Stimulated activated CD8-positive, alpha-beta memory T cell treated with anti-CD3 and anti-CD28 coated beads, Interleukin-4, amount 100 ng/mL, for 4 hours (primary cell): ENCODE results near the gene CLIC6.

ENCODE experiments used
- DNase-seq, 2 donors: peaks; one replicate each; pipeline ENCODE4 v3.0.0-alpha.2; 2020; ENCODE audit warnings: low read depth in 2 of 2, low spot score in 1 of 2

The CLIC6 gene

DNA sequence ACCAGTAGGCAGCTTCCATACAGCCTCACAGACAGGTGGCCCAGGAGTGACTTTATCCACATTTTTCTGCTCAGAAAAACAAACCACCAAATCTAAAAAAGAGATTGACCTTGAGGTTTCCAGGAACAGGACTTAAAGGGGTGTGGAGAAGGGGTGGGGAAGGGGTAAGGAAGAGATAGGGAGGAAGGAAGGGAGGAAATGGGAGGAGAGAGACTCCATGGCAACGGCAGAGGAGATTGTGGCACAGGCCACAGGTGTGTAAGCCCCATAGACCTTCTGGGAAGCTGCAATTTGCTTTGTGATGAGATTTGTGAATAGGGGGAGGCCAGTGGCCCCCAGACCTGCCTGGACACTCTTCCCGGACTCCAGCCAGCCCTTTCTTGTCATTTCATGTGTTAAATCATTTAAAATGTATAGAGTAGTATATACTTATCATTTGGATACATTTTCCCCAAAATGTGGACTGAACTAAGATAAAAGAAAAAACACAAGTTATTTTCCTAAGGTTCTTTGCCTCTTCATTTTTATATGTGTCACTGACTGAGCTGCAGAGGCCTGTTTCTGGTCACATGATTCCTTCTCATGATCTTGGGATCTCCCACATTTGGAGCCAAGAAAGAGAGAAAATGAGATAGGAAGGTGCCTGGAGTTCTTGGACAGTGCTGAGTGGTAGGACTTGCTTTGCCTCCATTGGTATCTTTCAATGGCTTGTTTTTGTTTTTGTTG is 55.5 kb downstream of the CLIC6 start:
- DNase-seq, result no peak

DNA sequence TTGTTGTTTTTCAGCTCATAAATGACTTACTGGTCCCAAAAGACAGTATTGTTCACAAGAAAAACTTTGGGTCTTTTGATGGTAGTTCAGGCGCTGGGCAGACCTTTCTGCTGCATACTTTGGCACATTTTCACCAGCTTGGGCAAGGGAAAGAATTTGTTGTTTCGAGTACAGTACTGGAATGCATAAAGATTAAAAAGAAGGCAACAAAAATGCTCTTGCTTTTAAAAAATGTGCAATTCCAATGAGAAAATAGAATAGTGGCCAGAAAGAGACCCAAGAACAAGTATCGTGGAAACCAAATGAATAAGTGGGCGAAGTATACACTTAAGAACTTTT is 56.0 kb downstream of the CLIC6 start:
- no peak for DNase-seq

DNA sequence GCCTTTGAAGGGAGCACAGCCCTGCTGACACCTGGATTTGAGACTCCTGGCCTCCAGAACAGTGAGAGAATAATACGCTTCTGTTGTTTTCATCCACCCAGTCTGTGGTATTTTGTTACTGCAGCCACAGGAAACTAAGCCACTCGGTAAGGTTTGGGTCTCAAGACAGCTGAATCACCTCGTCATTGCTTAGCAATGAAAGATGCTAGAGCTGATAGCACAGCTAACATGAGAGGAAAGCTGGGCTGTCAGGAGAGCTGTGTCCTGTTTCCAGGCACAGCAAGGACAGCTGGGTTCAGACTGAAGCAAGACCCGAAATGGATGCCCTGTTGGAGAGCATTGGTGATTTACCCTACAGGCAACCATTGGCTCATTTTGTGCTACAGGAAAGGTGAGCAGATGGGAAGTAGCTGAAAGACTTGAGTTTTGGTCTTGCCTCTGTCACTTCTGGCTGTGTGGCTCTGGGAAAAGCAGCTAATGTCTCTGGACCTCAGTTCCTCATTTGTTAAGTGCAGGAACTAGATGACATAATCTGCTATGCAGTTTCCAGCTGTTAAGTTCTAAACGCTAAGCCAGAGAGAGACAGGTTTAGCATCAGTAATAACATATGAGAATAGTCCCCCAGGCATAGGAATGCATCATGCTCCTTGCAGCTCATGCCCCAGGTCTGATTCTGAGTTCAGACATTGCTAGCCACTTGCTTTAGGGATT is 58.0 kb downstream of the CLIC6 start:
- no peak for DNase-seq

DNA sequence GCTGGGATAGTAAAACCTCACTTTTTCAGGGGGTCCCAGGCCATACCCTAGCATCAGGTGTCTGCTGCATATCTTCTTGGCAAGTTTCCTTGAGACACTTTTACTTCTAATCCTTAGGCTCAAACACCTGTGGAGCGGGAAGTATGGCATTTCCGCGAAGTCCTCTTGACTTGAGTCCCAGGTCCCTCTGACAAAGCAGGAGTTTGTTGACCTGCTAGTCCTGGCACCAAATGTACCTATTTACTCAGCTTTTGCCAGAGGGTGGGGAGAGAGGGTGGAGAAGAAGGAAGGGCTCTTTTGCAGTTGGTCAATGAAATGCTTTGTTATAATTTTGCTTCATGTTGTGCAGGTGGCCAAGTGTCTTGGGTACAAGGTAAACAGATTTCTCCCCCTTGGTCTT is 59.7 kb downstream of the CLIC6 start:
- DNase-seq, result no peak

DNA sequence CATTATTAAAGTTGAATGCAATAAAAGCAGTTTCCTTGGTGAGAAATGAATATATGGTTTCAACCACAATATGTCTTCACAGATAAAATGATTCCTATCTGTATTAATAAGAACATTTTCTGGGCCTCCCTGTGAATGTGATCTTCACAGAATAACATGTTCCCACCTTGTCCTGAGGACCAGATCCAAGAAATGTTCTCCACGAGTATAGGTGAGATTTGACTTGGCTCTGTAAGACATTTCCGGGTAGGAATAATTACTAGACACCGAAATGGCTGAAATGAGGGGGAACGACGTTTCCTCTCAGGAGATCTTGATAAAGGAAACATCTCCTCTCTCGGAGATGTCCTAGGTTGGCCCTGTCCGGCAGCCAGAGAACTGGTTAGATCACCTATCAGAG is 61.4 kb downstream of the CLIC6 start:
- DNase-seq, result no peak

DNA sequence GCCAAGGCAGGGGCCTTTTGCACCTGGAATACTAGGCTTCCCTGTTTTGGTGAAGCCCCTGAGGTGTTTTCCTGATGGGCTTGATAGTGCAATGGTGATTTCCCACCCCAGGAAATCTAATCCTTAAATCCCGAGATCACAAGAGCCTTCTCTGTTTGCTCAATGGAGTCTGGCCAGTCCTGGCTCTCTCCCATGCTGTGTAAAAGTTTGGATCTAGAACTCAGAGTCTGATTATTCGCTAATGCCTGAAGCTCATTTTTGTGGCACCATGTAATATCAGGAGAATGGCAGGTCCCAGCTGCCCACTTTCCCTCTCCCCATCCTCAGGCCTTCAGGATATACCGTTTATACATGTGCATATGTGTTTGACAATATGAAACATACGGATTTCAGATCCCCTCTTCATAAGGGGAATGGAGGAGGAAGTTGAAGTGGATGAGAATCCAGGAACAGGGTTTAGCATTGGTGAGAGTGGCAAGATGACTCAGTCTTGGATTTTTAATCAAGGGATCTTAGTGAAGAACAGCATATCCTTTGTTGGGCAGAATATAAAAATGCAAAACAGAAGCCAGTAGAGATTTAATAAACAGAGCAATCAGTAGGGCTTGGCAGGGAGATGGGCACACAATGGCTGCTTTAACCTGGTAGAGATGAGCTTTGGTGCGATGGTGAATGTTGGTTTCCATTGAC is 62.1 kb downstream of the CLIC6 start:
- no peak for DNase-seq

DNA sequence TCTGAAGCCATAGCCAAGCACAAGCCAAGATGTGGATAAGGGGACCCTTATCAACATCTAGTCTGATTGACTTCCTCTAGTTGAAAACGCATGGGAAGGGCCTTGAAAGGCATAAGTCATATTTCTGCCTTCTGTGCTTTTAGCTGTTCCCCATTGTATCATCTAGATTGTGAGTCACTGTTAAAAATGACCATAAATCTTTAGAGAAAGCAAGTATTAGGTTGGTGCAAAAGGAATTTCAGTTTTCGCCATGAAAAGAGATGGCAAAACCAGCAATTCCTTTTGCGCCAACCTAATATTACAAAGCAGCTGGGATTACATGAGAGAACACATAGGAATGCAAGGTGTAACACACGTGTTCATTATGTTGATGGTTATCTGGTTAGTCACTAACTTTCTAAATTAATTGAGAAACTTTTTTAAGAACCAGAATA is 63.6 kb downstream of the CLIC6 start:
- DNase-seq, result no peak

DNA sequence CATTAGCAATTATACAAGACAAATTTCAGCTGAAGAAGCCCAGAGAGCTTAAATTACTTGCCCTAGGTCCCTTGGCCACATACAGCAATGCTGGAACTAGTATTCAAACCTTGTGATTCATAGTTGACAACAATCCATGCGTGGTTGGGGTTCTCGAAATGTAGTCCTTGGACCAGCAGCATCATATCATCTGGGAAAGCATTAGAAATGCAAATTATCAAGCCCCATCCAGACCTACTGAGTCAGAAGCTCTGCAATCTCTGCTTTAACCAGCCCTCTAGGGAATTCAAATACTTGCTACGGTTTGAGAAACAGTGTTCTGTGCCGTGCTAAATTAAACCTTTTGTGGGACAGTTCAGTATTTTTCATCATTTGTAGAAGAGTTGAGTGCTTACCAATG is 65.1 kb downstream of the CLIC6 start:
- DNase-seq, result no peak

DNA sequence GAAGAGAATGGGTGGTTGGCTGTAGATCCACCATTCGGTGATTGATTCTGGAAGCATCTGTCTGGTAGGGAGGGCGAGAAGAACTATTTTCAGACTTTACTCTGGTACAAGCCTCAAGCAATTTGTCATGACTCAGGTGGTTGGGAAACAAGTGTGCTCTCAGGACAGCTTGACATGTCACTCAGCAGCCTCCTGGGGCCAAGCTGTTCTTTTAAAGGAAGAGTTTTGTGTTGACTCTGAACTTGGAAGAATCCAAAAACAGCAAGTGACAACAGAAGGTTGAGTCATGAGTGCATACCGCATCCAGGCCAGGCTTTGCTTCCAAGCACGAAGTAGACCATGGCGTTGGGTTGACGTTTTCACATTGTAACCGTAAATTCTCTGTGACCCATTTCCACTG is 65.9 kb downstream of the CLIC6 start:
- no peak for DNase-seq

DNA sequence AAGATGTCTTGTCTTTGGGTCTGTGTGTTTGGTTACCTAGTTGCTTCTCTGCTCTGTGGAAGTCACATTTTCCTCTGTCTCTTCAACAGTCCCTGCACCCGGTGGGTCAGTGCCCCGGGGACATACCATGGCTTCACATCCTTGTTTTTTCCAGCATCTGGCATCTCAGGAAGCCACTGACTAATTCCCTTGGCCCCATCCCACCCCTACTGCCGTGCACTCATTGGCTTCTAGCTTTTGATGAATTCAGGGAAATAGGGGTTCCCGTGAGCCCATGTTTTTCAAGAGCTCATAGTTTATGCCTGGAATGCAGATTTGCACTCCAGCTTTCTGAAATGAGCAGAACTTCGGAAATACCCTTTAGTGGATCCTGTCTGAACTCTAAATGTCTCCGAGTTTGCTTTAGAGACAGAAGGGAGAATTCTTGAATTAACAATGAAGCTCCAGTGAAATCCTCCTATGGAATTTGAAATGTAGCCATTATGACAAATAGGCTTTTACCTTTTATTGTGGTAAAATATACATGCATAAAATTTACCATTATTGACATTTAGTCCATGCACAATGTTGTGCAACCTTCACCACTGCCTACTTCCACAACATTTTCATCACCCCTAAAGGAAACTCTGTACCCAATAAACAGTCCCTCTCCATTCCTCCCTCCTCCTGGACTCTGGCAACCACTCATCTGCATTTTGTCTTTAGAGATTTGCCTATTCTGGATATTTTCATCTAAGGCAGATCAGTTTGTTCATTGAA is 67.5 kb downstream of the CLIC6 start:
- DNase-seq, result no peak

DNA sequence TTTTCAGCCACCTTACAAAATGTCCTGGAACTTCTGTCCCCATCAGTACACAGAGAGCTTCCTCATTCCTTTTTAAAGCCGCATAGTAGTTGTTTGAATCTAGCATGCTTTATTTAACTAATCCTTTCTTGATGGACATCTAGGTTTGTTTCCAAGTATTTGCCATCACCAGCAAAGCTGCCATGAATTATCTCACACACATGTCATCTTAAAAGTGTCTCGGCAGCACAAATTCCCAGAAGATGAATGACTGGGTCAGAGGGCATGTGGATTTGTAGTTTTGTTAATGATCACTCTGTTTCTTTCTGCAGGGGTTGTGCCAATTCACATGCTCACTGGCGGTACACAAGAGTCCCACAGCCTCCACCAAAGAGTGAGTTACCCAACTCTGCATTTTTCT is 68.3 kb downstream of the CLIC6 start:
- DNase-seq, result no peak

DNA sequence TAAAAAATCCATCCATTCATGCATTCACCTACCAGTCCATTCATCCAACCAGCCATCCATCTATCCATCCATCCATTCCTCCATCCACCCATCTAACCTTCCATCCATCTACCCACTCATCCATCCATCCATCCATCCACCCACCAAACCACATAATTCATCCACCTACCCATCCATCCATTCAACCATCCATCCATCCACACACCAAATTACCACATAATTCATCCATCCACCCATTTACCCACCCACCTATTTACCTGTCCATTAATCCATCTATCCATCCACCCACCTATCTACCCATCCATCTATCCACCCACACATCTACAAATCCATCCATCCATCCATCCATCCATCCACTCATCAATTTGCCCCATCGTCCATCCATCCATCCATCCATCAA is 71.4 kb downstream of the CLIC6 start:
- DNase-seq, result no peak

DNA sequence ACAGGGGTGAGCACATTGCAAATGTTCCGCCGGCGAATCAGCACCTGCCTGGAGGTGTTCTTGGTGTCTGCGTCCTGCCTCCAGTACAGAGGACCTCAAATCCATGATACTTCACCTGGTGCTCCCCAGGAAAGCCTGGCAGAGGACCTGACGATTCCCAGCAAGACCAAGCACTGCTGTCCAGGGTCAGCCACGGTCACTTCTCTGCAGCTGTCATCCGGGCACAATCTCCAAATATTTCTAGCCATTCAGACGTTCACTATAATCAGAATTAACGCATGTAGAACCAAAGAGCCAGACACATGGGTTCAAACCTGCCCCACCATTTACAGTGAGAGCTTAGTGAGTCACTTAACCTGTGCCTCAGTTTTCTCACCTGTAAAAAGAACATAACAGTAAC is 74.5 kb downstream of the CLIC6 start:
- DNase-seq, result no peak

DNA sequence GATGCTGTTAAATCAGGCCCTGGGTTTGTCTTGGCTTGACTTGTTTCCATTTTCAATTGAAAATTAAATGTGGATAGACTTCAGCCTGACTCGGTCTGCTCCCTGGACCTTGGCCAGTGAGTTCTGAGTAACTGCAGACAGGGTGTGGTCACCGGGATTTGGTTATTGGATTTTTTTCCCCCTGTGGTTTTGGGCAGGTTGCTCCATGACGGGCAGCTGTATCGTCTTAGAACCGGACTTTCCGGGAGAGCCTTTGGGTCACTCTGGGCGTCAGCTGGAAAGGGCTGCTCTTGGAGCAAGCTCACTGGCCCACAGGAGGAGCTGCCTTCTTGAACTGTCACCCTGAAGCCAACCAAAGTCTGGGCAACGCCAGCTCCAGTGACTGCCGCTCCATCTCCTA is 75.0 kb downstream of the CLIC6 start:
- DNase-seq, result no peak

DNA sequence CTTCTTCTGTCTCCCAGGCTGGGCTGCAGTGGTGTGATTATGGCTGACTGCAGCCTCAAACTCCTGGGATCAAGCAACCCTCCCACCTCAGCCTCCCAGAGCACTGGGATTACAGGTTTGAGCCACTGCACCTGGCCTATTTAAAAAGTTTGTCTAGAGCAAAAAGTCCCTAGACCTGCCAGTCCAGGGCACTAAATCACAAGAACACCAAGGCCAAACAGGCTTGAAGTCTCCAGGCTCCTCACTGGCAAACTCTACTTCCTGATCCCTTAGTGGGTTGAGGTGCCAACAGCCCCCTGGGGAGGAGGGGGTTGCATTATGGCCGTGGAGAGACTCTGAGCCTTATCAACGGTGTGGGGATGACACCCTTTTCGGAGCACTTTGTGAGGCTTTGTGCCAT is 76.0 kb downstream of the CLIC6 start:
- DNase-seq, result no peak

DNA sequence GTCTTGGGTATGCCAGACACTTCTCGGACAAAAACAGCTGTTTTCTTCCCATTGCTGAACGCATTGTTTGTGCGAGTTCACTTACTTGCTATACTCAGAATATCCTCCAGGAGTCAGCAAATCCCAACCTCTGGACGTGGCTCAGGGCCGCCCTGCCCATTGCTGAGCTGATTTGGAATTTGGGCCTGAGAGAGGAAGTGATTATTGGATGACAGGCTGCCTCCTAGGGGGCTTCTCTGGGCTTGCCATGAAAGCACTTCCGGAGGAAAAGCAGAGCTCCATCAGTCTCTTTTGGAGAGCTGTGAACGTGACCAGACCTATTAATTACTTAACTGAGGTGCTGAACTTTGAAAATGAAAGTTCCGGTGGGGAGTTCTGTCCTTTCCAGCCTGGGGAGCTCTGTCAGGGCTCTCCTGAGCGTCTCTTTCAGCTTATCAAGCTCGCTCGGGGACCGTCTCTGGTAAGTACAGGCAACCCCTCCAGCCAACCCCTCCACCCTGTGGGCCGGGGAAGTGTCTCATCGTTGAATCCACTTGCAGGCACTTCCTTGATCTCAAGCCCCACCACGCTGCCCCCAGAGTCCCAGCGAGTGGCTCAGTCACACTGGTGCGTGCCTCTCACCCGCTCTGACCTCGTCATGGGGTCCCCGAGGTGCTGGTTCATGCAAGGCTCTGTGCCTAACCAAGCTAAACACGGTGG is 76.9 kb downstream of the CLIC6 start:
- peak; percentile 4 to 24 for DNase-seq

DNA sequence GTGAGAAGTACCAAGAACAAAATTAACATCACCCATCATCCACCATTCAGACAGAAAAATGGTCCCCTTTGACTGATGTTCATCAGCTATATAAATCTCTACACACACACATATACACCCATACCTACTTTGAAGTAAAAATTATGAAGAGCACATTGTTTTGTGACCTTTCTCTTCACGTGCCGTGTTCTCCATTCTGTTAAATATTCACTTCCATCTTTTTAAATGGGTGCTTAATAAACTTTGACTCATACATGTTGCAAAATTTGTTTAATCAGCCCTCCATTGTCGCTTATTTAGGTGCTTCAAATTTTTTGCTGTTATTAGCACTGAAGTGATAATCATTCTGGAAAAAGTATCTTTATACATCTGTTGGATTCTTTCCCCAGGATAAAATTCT is 80.1 kb downstream of the CLIC6 start:
- DNase-seq, result no peak

DNA sequence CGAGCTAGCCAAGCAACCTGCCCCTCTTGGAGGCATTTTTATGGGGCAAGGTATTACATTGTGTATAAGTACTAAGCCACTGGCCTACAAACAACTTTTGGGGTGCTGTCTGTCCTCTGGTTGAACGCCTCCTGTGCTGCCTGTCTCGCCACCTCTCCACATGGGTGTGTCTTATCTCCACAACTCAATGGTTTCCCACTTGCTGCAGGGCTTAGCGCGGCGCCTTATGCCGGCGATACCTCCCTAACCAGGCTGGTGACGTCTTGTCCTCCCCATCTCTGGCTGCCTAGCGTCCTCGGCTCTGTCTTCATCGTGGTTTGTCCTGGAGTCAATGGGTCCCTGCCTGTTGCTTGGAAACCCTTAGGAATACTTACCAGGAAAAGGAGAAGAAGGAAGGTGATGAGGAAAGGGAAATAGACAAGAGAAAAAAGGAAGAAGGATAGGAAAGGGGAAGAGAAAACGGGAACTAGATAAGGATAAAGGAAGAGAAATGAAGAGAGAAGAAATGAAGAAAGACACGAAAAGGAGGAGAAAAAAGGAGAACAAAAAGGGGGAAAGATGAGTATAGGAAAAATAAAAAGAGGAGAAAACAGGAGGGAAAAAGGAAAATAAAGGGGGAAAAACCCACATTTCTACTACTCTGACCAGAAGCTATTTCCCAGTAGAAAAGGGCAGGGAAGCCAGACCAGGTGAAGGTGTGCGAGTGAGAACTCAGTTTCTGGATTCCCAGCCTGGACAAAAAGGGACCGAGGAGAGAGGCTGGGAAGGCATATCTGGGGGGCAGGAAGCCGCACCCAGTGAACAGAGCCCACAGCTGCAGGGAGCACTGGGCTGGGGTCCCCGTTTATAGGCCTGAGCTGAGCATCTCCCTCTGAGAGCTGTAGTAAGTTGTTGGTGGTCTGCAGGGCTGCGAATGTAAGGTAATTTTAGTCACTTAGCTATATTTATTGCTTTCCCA is 86.2 kb downstream of the CLIC6 start:
- no peak for DNase-seq

DNA sequence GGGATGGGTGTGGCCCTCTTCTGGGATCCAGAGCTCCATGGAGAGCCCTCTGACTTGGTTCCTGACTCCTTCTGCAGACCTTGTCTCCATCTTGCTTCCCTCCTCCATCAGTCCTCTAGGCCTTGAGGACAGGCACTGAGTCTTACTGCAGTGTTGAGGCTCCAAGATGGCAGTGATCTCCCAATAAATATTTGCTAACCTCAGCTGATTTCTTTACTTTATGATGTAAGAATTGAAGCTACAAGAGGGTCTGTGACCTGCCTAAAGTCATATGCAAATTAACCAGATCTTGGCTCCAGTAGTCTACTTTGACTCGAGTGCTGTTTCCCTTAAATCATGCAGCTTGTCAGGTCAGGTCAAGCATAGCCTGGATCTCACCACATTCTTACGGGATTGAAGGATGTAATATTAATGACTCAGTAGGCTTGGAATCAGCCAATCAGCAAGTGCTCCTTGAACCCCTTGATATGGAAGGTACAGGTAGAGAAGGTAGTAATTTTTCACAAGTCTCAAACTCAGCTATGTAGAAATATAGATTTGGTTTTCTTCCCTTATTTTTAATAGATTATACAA is 93.0 kb downstream of the CLIC6 start:
- no peak for DNase-seq

DNA sequence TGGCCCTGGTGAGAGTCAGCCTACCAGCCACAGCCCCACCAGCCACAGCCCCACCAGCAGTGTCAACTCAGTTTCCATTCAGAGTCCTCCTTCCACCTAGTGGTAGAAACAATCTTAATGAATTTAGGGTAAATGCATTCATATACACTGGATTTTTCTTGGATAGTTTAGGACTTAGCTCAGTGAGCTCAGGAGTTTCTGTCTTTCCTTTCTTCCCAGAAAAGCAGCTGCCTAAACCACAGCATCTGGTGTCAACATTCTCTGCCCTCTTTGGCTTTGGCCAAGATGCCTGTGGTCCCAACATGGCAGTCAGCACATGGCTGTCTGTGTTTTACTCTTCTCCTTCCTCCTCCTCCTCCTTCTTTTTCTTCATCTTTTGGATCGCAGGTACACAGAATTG is 94.0 kb downstream of the CLIC6 start:
- no peak for DNase-seq
